HG03097 (cell line): ENCODE measurements around the gene EPRS1.
"Not testable (repeated sequence)": the region's sequence is repeated elsewhere in the genome, so short reads cannot be mapped to it uniquely, and the experiment has no call there.

Experiments used
- ATAC-seq: cut with Tn5 transposase; IDR thresholded peaks from one replicate; pipeline ENCODE4 v1.9.1; 2021; ENCODE audit not compliant: unreplicated experiment, low FRiP score

The EPRS1 gene

DNA sequence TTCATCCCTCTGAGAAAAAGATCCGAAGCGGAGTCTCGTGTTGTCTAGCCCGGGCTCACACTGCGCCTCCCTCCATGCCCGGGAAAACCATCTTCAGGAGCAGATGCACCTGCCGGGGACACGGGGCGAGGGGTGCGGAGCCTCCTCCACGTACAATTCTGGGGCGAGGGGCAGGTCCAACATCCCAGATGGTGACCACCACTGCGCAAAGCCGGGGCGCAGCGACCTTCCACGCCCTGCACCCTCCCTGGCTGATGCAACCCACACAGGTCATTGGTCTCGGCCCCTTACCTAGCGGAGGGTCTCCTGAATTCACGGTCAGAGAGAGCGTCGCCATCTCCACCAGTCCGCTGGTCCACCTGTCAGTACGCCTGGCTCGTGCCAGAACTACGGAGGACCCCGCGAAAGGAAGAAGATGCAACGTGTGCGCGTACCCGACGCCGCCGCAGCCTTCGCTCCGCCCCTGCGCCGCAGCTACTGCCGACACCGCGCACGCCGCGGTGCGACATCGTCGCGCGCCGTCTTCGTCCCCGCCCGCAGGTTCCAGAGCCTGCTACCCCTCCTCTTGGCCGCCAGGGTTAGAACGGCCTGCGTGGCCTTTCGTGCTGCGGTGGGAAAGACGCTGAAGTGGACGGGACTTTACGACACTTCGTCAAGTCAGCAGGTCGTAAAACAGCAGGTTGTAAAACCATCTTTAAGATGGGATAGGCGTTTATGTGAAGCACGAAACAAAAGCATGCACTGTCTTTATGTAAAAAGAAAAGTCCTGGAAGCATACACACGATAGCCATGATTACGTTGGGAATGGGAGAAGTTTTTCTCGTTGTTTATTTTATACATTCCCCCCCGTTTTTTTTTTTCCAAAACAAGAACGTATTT lies at the start of gene EPRS1:
Gene EPRS1 (minus strand): TSS at position 454 of the 879 bp plus-strand sequence. CDS start 117 bp downstream, at position 337.
- peak; percentile 100 for ATAC-seq

- peak; percentile 62 for ATAC-seq
Measured at GRCh38 chr1:220094016-220094911, 48.0 kb upstream of the EPRS1 start, which contains the start of gene IARS2. Gene IARS2, plus strand, starts transcription at chr1:220094132. Its CDS starts 85 bp downstream, at chr1:220094217.

DNA sequence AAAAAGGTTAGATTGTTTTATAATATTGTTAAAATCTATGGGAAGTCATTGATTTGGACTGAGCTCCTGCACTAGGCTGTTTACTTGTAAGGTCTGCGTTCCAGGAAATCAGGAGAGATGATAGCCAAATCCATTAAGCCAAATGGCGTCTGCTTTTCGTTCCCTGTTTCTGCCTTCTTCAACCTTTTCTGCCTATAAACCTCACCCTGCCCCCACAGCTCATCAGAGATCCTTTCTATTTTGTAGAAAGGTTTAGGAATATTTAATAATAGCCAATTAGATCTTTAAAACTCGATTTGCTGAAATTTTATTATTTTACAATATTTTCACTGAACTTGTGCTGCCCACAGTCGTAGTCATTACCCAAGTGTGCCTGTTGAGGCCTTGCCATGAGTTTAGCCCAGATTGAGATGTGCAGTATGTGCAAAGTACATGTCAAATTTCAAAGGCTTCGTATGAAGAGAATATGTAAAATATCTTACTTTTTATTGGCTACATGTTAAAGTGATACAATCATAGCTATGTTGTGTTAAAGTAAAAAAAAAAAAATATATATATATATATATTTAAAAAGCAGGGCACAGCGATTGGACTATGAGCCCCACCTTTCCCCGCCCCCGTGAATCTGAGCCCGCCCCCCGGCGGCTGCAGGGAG lies 47.2 kb upstream of the EPRS1 start:
- no peak for ATAC-seq

- no peak for ATAC-seq
Measured at GRCh38 chr1:220092694-220093093, 46.4 kb upstream of the EPRS1 start.

DNA sequence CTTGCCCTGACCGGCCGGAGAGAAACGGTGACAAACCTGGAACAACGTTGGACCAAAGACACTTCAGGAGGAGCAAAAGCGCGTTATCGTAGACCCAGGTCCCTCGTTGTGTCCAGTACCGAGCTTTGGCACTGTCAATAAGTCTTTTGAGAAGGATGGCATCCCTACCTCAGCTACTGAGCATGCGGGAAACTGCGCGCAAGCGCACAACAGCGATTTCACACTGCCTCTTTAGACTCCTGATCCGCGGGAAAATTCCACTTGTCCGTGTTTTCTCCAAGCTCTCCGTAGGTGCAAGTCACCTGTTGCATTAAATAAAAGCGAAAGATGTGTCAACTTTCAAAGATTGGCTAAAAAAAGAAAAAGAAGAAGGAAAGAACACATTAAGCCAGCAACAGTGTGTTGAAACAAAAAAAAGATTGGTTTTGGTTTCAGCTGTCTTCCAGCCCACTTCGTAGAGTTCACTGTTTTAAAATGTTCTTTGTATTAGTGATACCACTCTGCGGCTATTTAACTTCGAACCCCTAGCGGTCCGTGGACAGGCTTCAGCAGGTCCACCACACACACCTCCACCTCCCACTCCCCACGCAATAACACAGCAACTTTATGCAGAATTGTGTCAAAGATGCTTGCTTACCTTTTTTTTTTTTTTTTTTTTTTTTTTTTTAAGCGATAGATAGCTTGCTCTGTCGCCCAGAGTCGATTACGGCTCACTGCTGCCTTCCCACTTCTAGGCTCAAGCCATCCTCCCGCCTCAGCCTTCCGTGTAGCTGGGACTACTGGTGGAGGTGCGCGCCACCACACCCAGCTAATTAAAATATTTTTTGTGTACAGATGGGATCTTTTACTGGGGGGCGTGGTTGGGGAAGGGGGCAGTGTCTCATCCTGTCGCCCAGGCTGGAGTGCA lies 43.6 kb upstream of the EPRS1 start, which contains the start of gene BPNT1:
Gene BPNT1 (minus strand): TSS at position 139 of the 907 bp plus-strand sequence. CDS start 9,942 bp downstream, outside the sequence.
- peak; percentile 65 for ATAC-seq

- not testable (repeated sequence) for ATAC-seq
Measured at GRCh38 chr1:220086261-220086686, 40.0 kb upstream of the EPRS1 start.

GRCh38 chr1:220084460-220084859 lies 38.2 kb upstream of the EPRS1 start:
- ATAC-seq: no peak

GRCh38 chr1:220077887-220078286 lies 31.6 kb upstream of the EPRS1 start:
- ATAC-seq: no peak

DNA sequence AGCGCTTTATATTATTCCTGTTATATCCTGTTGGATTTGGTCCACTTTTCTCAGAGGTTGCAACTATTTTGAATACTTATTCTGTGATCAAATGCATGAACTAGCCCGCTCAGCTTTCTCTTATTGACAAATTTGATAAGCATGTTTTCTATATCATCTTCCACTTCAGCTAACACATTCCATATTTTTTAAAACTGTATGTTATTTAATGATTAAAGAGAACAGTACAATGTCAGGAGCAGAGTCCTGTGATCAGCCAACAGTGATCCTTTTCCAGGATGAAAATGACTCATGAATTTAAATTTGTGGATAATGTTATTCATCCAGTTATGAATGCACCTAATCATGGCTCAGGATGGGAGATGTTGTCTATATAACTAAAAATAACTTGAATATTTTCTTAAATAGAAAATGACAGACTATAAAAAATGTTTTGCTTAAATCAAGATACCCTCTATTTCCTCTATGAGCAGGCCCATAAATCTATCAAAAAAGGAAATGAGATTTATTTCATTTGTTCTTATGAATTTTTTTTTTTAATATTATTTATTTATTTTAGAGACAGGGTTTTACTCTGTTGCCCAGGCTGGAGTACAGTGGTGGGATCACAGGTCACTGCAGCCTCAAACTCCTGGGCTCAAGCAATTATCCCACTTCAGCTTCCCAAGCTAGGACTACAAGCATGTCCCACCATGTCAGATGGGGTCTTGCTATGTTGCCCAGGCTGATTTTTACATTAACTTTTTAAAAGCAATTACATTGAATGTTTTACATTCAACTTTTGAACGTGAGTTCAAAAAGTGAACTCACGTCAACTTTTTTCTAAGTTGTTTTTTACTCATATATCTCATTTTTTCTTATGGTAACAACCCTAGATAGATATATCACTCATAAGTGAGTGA lies 30.8 kb upstream of the EPRS1 start:
- ATAC-seq: no peak

DNA sequence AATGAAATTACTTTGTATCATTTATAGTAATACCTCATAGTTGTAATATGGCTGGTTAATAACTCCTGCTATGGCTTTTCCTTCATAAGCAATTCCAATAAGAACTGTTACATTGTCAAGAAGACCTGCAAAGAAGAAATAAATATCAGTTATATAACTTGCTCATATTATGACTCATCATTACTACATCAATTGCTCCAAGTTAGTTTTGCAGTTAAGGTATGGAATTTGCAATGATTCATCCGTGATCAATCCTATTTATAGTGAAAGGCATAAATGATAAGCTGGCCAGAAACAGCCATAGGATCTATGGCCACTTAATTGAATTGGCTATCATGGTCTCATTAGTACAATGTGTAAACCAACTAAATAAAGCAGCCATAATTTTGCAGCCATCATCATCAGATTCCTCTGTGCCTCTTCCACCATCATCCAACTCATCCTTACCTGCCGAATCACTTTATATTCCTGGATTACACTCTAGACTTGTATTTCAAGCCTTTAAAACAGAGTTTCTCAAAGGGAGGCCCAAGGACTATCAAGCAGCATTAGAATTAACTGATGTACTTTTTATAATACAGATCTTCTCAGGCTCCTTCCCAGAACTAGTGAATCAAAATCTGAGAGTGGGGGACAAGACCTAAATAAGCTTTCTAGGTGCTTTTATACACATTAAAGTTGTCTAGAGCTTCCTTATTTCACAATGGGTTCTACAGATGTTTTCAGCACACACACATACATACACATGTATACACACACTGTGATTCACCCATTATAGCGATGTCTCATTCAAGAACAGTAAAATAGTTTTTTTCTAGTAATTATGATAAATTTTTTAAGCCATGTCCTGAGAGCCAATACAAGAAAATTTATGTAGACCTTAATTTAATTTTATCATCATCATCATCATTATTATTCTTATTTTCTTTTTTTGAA lies 21.2 kb upstream of the EPRS1 start:
- no peak for ATAC-seq

DNA sequence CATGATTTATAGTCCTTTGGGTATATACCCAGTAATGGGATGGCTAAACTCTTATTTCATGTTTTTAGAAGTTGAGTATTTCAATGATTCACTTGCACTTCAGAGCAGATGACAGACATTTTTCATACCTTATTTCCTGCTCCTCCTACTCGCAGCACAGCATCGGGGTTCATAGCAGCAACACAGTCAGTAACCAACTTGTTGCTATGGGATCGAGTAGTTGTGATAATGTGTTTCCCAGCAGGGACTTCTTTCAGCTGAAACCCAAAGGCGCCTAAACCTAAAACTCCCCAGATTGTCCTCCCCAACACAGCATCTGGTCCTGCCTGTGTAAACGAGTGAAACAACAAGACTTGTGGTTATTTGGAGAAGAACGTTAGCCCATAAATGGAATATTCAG lies 16.3 kb upstream of the EPRS1 start:
- ATAC-seq: no peak

DNA sequence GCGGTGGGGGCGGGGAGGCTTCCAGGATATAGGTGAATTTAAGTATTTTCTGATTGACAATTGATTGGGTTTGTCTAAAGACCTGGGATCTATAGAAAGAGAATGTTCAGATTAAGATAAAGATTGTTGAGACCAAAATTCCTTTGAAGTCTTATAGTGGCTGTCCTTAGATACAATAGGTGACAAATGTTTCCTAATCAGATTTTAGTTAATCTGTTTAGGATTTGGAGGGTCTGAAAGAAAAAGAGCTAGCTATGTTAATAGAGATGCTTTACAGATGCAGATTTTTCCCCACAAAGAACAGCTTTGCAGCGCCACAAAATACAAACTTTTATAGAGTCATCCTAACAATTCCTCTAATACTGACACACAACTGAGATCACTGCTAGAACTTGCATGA lies 14.6 kb upstream of the EPRS1 start:
- ATAC-seq: no peak

GRCh38 chr1:220056374-220056773 lies 10.1 kb upstream of the EPRS1 start:
- ATAC-seq: no peak

DNA sequence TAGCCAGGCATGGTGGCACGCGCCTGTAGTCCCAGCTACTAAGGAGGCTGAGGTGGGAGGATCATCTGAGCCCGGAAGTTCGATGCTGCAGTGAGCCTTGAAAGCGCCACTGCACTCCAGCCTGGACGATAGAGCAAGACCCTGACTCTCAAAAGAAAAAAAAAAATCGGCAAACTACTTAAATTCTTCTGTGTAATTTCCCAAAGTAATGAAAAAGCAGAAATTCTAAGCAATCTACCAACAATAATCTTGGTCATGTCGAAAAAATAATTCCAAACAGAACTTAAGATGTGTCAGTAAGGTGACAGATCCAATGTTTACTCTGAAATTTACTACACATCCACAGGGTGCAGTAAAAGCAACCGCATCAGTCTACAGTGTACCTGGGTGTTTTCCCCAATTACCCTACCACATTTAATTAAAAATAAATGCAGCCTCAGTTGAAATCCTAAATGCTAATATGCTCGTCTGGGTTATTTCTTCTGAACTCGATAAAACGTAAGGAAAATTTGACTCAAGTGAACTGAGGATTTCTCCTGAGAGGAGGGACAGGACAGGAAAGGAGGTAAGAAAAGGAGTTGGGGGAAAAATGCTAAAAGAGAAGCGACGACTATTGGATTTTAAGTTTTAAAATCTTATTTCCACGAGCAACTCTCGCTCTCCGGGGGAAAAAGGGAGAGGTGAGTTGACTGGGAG lies 801 bp downstream of the EPRS1 start:
- ATAC-seq: no peak

DNA sequence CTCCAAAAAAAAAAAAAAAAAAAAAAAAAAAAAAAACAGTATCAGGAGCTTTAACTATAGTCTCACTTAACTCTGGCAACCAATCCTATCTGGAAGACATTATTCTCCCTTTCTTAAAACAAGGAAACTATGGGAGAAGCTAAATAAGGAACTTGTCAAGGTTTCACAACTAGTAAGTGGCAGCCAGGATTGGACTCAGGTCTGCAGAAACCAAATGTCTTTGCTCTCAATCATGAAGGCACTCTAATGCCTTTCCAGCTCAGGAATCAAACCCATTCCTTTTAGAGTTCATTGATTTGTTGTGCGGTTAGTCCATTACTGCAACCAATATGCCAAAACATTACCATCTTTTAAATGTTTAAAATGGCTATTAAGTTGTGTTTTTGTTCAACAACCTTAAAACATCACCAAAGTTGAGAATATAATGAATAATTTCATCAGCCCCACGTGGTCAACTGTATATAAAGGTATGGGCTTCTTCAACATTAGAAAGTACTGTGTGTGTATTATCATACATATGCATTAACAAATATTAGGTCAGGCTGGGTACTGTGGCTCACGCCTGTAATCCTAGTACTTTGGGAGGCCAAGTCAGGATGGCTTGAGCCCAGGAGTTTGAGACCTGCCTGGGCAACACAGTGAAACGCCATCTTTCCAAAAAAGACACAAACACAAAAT lies 1.5 kb downstream of the EPRS1 start:
- ATAC-seq: no peak

GRCh38 chr1:220043646-220044045 lies 2.7 kb downstream of the EPRS1 start:
- ATAC-seq: no peak
